Measurements from ENCODE around the gene TUBB8B.
"Not testable (repeated sequence)": the region's sequence is repeated elsewhere in the genome, so short reads cannot be mapped to it uniquely, and the experiment has no call there.

Gene TUBB8B

DNA sequence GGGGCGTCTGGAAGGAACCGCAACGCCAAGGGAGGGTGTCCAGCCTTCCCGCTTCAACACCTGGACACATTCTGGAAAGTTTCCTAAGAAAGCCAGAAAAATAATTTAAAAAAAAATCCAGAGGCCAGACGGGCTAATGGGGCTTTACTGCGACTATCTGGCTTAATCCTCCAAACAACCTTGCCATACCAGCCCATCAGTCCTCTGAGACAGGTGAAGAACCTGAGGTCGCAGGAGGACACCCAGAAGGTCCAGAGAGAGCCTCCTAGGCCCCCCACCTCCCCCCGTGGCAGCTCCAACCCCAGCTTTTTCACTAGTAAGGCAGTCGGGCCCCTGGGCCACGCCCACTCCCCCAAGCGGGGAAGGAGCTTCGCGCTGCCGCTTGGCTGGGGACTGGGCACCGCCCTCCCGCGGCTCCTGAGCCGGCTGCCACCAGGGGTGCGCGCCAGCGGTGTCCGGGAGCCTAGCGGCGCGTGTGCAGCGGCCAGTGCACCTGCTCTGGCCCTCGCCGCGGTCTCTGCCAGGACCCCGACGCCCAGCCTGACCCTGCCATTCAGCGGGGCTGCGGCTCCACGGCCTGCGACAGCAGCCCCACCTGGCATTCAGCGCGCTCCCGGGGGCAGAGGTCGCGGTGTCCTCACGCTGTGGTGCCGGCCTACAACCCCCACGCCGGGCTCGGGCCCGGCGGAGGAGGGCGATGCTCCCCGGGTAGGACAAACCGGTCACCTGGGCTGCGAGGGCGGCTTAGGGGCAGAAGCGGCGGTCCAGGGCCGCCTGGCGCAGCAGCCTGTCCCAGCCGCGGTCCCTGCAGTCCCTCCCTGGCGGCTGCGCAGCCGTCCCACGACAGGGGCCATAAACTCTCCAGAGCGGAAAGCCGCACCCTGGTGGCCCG is 37.8 kb downstream of the TUBB8B start:
- not testable (repeated sequence) for DNase-seq

- DNase-seq = not testable (repeated sequence)
Measured at GRCh38 chr18:10624-11184, 38.7 kb downstream of the TUBB8B start.

DNA sequence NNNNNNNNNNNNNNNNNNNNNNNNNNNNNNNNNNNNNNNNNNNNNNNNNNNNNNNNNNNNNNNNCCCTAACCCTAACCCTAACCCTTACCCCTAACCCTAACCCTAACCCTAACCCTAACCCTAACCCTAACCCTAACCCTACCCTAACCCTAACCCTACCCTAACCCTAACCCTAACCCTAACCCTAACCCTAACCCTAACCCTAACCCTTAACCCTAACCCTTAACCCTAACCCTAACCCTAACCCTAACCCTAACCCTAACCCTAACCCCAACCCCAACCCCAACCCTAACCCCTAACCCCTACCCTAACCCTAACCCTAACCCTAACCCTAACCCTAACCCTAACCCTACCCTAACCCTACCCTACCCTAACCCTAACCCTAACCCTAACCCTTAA is 39.5 kb downstream of the TUBB8B start:
- DNase-seq = not testable (repeated sequence)

Data from CD4-positive, alpha-beta T cell treated with Interferon gamma for 1 hour (primary cell).